Measurements from ENCODE around the gene TICAM1.

Gene TICAM1

DNA sequence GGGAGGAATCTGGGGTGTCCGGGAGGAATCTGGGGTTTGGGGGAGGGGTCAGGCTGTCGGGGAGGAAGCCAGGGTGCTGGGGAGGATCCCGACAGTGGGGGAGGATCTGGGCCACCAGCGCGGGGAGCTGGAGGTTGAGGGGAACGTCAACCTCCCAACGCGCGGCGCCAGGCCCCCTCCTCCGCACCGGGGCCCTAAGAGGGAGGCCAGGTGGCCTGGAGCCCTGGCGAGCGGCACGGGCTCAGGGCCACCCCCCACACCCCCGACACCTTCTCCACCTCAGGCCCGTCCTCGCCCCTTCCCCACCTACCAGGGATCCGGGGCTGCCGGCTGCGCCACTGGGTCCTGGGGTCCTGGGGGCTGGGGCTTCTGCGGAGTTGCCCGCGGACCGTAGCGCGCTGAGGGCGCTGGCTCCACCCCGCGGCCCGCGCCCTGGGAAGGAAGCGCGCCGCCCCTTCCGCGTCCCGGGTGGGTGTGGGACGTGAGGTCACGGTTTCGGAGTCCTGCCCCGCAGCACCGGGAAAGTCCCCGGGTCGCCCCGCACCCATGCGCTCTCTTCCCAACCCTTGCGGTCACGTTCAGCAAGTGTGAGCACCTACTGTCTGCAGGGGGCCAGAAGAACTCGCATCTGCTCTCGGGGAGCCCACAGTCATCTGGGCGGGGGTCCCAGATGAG lies at the start of gene TICAM1:
Gene TICAM1, minus strand, starts transcription at position 409 of the 675 bp plus-strand sequence. CDS start 13,335 bp downstream, outside the sequence.
- peak; percentile 34 for DNase-seq (ENCODE audit: low read depth)
- TF ChIP-seq MYC (IDR thresholded peaks at IDR 0.05; ENCODE audit: low read depth, low read length) = no peak
- peak; percentile 19 for TF ChIP-seq POLR2A (IDR thresholded peaks at IDR 0.05; ENCODE audit: extremely low read depth, insufficient read length)
- peak within 1 kb of the TSS; percentile 57 for H3K4me3 ChIP-seq (ENCODE audit: low read depth, low read length)

DNA sequence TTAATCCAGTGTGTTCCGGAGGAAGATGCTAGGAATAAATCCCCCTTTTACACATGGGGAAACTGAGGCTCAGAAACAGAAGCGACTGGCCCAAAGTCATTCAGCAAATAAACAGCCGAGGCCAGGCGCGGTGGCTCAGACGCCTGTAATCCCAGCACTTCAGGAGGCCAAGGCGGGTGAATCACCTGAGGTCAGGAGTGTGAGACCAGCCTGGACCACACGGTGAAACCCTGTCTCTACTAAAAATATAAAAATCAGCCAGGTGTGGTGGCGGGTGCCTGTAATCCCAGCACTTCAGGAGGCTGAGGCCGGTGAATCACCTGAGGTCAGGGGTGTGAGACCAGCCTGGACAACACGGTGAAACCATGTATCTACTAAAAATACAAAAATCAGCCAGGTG lies 47.5 kb upstream of the TICAM1 start:
- H3K4me3 ChIP-seq (ENCODE audit: low read depth, low read length) = no peak overlapping the region
- no peak for TF ChIP-seq MYC (IDR thresholded peaks at IDR 0.05; ENCODE audit: low read depth, low read length)
- TF ChIP-seq POLR2A (IDR thresholded peaks at IDR 0.05; ENCODE audit: extremely low read depth, insufficient read length) = no peak
- TF ChIP-seq MAX (IDR thresholded peaks at IDR 0.05; ENCODE audit: low read depth, low read length) = no peak
- TF ChIP-seq, protein P1, sequence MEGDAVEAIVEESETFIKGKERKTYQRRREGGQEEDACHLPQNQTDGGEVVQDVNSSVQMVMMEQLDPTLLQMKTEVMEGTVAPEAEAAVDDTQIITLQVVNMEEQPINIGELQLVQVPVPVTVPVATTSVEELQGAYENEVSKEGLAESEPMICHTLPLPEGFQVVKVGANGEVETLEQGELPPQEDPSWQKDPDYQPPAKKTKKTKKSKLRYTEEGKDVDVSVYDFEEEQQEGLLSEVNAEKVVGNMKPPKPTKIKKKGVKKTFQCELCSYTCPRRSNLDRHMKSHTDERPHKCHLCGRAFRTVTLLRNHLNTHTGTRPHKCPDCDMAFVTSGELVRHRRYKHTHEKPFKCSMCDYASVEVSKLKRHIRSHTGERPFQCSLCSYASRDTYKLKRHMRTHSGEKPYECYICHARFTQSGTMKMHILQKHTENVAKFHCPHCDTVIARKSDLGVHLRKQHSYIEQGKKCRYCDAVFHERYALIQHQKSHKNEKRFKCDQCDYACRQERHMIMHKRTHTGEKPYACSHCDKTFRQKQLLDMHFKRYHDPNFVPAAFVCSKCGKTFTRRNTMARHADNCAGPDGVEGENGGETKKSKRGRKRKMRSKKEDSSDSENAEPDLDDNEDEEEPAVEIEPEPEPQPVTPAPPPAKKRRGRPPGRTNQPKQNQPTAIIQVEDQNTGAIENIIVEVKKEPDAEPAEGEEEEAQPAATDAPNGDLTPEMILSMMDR (IDR thresholded peaks at IDR 0.05; ENCODE audit: low read depth, low read length) = no peak
- no peak for DNase-seq (ENCODE audit: low read depth)

GRCh38 chr19:4878491-4878968 lies 47.0 kb upstream of the TICAM1 start:
- TF ChIP-seq MAX (IDR thresholded peaks at IDR 0.05; ENCODE audit: low read depth, low read length) (no peak), POLR2A (IDR thresholded peaks at IDR 0.05; ENCODE audit: extremely low read depth, insufficient read length) (no peak), MYC (IDR thresholded peaks at IDR 0.05; ENCODE audit: low read depth, low read length) (no peak)
- TF ChIP-seq, protein P1 (IDR thresholded peaks at IDR 0.05; ENCODE audit: low read depth, low read length) = no peak
- H3K4me3 ChIP-seq (ENCODE audit: low read depth, low read length) = no peak overlapping the region
- DNase-seq (ENCODE audit: low read depth) = no peak

- no peak overlapping the region for H3K4me3 ChIP-seq (ENCODE audit: low read depth, low read length)
- no peak for DNase-seq (ENCODE audit: low read depth)
- no peak for TF ChIP-seq POLR2A (IDR thresholded peaks at IDR 0.05; ENCODE audit: extremely low read depth, insufficient read length)
- TF ChIP-seq, protein P1 (IDR thresholded peaks at IDR 0.05; ENCODE audit: low read depth, low read length) = no peak
- no peak for TF ChIP-seq MYC (IDR thresholded peaks at IDR 0.05; ENCODE audit: low read depth, low read length)
- TF ChIP-seq MAX (IDR thresholded peaks at IDR 0.05; ENCODE audit: low read depth, low read length) = no peak
Observed at GRCh38 chr19:4877753-4878490, 46.4 kb upstream of the TICAM1 start.

- H3K4me3 ChIP-seq (ENCODE audit: low read depth, low read length) = no peak overlapping the region
- DNase-seq (ENCODE audit: low read depth) = no peak
- no peak for TF ChIP-seq MYC (IDR thresholded peaks at IDR 0.05; ENCODE audit: low read depth, low read length)
- TF ChIP-seq, protein P1 (IDR thresholded peaks at IDR 0.05; ENCODE audit: low read depth, low read length) = no peak
Observed at GRCh38 chr19:4873930-4874329, 42.4 kb upstream of the TICAM1 start.

DNA sequence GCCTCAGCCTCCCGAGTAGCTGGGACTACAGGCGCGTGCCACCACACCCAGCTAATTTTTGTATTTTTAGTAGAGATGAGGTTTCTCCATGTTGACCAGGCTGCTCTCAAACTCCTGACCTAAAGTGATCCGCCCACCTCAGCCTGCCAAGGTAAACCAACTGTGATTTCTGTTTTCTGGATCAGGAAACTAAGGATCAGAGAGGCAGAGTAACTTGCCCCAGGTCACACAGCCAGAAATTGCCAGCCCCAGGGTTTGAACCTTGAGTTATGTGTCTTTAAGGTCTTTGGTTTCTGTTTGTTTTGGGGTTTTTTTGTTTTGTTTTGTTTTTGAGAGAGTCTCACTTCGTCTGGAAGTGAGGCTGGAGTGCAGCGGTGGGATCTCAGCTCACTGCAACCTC lies 40.2 kb upstream of the TICAM1 start:
- TF ChIP-seq MAX (IDR thresholded peaks at IDR 0.05; ENCODE audit: low read depth, low read length) (no peak), MYC (IDR thresholded peaks at IDR 0.05; ENCODE audit: low read depth, low read length) (no peak), POLR2A (IDR thresholded peaks at IDR 0.05; ENCODE audit: extremely low read depth, insufficient read length) (no peak)
- TF ChIP-seq, protein P1 (IDR thresholded peaks at IDR 0.05; ENCODE audit: low read depth, low read length) = no peak
- H3K4me3 ChIP-seq (ENCODE audit: low read depth, low read length) = no peak overlapping the region
- DNase-seq (ENCODE audit: low read depth) = no peak

All from NB4 (cell line).